ENCODE results near the gene ACAD11.
"Not testable (repeated sequence)": the region's sequence is repeated elsewhere in the genome, so short reads cannot be mapped to it uniquely, and the experiment has no call there.

The ACAD11 gene

GRCh38 chr3:132643366-132643765 lies 16.2 kb downstream of the ACAD11 start:
- no peak for DNase-seq

DNA sequence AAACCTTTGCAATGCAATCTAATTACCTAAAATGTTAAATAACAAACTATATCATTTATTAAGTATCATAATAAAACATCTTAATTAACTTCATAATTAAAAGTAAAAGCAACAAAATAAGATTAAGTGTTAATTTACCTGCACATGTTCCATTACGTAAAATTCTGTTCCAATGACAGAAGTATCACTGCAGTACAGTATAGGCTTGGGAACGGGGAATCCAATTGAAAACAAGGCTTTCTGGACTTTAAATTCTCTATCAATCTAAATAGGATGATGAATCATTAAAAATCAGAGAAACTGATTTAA lies 17.1 kb downstream of the ACAD11 start:
- DNase-seq, result no peak

DNA sequence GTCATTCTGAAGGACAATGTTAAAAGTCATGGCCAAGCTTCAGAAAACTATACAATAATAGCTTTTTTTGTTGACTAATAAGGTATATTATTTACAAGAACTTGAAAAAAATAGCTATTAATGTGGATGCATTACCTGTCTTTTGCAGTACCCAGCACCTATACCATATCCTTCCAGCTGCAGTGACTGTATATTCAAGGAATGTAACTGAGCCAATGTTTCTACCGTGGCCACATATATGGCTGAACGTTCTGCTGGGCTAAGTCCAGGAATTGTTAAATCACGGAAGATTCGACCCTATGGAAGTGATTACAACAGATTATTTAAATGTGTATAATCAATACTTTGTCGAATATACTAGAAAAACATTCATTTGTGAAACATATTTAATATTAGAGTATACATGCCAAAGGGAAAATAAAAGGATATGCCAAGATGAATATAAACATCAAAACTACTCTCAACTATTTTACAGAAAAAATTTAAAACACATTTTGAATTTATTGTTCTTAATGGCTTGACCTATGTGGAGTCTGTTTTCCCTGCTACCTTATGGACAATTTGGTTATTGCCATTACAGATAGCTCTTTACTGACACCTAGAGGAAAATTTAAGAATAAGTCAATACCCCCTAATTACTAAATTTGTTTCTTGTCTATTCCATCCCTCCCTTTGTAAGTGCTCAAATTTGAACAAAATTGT lies 17.6 kb downstream of the ACAD11 start:
- peak; percentile 70 for DNase-seq

DNA sequence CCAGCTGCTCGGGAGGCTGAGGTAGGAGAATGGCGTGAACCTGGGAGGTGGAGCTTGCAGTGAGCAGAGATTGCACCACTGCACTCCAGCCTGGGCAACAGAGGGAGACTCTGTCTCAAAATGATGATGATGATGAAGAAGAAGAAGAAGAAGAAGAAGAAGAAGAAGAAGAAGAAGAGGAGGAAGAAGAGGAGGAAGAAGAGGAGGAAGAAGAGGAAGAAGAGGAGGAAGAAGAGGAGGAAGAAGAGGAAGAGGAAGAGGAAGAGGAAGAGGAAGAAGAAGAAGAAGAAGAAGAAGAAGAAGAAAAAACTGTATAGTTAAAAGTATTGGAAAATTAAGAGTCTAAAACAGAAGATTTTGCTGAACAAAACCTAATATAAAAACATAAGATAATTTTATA lies 18.2 kb downstream of the ACAD11 start:
- not testable (repeated sequence) for DNase-seq

- DNase-seq, result no peak
Observed at GRCh38 chr3:132638706-132639105, 20.9 kb downstream of the ACAD11 start.

GRCh38 chr3:132637590-132637989 lies 22.0 kb downstream of the ACAD11 start:
- no peak for DNase-seq

- no peak for DNase-seq
Observed at GRCh38 chr3:132635052-132635451, 24.6 kb downstream of the ACAD11 start.

- DNase-seq, result no peak
Observed at GRCh38 chr3:132630612-132631011, 29.0 kb downstream of the ACAD11 start.

DNA sequence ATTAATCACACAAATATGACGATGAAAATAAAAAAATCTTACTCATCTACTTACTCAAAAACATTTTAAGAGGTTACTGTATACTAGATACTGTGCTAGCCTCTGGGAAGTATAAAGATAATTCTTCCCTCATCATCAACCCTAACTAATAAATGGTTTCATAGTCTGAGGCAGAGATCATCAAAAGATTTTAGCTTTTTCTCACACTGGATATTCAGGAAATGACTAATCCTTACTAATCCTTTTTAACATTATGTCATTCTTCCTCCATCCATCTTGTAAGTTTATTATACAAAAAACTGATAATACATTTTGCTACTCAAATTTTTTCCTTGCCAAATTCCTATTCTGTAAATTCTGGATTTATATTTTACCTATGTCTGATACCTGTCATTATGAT lies 29.7 kb downstream of the ACAD11 start:
- DNase-seq, result no peak

- no peak for DNase-seq
Observed at GRCh38 chr3:132628157-132628556, 31.5 kb downstream of the ACAD11 start.

DNA sequence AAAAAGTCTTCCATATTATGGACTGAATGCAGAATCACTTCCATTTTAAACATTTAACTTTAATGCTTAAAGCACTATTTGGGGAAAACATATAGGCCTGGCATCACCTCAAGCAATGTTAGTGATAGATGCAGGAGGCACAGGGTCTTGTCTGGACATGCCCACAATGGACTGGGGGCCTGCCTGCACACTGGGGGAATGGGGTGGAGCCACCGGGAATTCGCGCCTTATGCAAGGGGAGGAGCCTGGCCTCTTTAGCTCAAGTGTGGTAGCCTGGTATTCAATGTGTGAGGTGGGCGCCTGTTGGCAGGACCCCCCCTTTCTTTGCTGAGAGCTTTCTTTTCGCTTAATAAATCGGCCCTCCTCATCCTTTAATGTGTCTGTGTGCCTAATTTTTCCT lies 32.7 kb downstream of the ACAD11 start:
- no peak for DNase-seq

- DNase-seq, result no peak
Observed at GRCh38 chr3:132625613-132626012, 34.0 kb downstream of the ACAD11 start.

DNA sequence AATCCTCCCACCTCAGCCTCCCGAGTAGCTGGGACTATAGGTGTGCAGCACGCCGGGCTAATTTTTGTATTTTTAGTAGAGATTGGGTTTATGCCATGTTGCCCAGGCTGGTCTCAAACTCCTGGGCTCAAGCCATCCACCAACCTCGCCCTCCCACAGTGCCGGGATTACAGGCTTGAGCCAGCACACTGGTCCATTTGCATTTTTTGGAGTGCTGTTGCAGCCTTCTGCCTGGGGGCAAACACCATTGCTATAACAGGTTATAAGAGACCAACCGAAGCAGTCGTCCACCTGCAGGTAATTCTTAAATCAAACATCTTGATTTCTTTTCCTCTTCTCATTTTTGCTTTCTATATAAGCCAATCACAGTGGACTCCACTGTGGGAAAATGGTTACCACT lies 34.8 kb downstream of the ACAD11 start:
- DNase-seq, result no peak

DNA sequence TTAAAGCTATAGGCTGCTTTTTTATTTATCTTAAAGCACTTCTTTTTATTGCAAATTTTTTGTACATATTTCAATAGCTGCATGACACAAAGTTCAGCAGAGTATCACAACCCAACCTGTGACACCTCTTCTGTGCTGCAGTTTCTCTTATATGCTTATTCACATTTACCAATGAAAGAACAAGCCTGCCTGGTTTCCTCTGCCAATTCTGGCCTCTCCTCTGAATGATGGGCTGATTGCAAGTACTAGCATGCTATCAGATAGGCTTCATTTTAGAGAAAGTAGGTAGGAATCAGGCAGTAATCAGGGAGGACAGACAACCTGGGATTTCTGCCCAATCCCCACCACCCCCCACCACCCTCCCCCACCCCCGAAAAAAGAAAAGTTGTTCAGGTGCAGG lies 36.0 kb downstream of the ACAD11 start:
- no peak for DNase-seq

DNA sequence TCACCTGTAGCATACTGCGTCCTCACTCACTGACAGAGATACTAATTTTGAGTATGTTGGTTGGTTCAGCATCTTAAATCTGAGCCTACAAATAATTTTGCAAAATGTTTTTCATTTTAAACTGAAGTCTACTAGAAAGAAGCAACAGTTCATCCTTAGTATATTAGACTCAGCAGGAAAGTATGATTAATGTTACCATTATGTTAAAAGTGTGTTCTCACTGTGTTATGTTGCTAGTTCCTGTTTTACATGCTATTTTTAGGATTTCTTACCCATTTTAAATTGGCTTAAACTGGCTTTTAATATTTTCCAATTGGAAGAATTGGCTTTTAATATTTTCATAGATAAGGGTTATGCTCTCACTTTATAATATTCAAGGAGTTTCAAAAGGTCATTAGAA lies 36.8 kb downstream of the ACAD11 start:
- no peak for DNase-seq

DNA sequence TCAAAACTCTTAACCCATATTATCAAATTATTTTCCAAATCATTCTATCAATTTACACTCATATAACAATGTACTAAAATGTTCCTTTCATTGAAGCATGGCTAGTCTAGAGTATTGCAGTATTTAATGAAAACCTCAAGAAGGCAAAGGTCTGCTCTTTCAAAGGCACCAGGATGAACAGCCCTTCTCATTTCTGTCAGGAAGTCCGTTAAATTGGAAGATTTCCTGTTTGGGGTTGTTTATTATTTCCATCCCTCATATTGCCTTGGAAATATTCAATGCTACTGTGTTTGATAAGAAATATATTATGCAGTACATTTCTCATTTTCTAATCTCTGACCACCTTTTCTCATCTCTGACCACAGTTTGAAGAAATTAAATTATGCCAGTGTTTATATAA lies 37.5 kb downstream of the ACAD11 start:
- no peak for DNase-seq

DNA sequence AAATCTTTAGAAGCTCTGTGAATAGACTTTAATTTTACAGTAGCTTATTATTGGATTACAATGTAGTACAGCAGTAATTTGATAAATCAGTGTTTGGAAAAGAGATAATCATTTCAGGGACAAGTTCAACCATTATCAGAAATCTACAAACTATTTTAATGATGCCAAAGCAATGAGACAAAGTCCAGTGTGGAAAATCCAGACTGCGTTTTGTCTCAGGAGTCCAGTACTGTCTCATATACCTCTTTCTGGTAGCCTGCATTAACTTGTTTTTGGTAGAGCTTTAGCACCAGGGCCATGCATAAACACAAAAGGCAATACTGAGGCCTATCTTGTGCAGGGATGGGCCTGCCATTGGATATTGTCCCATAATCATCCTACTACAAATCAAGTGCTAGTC lies 42.8 kb downstream of the ACAD11 start:
- DNase-seq, result no peak

- DNase-seq, result no peak
Observed at GRCh38 chr3:132615881-132616280, 43.7 kb downstream of the ACAD11 start.

- not testable (repeated sequence) for DNase-seq
Observed at GRCh38 chr3:132615301-132615700, 44.3 kb downstream of the ACAD11 start.

GRCh38 chr3:132606620-132607019 lies 53.0 kb downstream of the ACAD11 start:
- not testable (repeated sequence) for DNase-seq

GRCh38 chr3:132606085-132606484 lies 53.5 kb downstream of the ACAD11 start:
- no peak for DNase-seq

DNA sequence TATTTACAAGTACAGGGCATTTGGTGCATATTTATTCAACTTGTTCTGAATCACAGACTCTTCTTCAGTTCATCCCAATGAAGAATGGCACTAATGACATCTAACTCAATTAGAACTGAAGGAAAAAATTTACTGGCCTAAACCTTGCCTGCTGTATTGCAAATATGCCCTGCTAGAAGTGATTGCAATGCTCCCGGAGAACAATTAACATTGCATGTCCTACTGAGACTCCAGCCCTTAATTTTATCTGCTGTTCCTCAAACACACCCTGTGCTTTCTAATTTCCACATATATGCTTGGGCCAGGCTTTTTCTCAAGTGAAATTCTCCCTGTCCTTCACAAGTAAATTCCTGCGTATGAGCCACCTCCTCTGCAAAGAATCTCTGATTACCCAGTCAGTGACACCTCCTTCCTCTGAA lies 54.2 kb downstream of the ACAD11 start:
- DNase-seq, result no peak

- DNase-seq, result not testable (repeated sequence)
Observed at GRCh38 chr3:132600614-132601013, 59.0 kb downstream of the ACAD11 start.

DNA sequence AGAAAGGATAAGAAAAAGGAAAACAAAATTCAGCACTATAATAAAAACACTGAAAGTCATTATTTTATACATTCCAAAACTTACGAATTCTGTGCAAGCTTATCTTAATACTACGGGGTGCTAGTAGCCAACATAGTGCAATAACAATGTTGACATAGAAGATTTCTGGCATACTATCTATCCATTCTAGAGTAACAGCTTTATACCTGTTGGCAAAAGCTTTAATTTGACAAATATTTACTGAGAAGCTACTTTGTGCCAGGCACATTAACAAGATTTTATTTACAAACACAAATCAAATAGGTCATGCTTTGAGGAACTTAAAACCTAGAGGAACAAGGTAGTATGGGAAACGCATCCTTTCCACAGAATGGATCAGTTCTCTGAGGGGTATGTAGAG lies 61.4 kb downstream of the ACAD11 start:
- no peak for DNase-seq

DNA sequence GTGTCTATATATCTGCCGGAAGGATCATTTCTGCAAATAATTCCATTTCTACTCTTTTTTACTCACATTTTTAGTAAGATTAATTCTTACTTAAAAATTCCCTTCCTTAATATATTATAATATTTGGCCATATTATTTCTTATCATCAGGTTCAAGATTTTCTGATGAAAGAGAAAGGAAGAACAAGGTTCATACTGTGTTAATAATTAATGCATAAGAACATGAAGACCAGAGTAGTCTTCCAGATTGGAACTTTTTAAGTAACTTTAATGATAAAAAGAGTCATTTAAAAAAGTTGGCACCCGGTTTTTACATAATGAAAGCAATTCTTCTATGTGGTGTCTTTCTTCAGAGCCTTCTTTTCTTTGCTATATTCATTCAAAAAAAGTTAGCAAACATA lies 61.9 kb downstream of the ACAD11 start:
- DNase-seq, result no peak
